ENCODE results near the gene RASSF4.

The RASSF4 gene

GRCh38 chr10:44980309-44981171 is 20.9 kb downstream of the RASSF4 start:
- Mint-ChIP-seq H3K27me3 (no peaks in the 10 kb centered on the region), H3K4me1 (peaks cover 23% of the 10 kb centered on the region), H3K27ac (peak overlapping the region in 1 of 2 donors; percentile 73), H3K4me3 (no peak overlapping the region), H3K9me3 (no peaks in the 10 kb centered on the region)
- ATAC-seq = no peak
- DNase-seq = no peak

DNA sequence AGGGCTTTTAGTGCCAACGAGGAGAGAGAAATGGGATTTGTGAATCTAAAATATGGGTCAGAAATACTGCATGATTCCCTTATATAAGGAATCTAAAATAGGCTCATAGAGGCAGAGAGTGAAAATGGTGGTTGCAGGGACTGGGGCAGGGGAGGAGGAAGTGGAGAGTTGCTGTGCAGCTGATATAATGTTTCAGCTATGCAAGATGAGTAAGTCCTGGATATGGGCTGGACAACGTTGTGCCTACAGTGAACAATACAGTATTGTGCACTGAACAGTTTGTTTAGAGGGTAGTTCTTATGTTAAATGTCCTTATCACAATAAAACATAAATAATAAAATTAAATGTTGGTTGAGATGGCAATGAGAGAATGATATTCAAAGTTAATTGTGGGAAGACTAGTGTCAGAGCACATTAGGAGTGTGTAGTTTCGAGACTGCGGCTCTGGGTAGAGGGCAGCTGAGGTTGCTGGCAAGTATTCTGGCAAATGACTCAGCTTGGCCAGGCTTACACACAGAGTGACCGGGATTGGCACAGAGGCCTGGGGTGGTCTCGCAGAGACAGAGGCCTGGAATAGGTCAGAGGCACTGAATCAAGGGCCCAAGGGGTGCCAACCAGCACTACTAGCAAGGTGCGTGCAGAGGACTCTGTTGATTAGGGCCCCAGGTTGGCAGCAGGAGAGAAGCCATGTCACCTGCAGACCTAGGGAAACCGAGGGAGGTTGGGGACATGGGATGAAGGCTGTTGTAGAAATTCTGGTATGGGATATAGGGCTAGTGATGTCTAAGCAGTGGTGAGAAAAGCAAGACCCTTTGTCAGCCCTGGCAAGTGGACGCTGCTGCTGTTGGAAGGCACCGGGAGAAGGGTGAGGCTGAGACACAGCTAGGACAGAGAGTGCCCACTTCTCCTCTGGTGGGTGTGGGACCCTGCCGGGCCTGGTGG is 21.8 kb downstream of the RASSF4 start:
- Mint-ChIP-seq H3K9me3 (no peaks in the 10 kb centered on the region), H3K4me3 (no peak overlapping the region), H3K27me3 (no peaks in the 10 kb centered on the region), H3K4me1 (peaks cover 18% of the 10 kb centered on the region), H3K27ac (peak overlapping the region in 1 of 2 donors; percentile 73)
- ATAC-seq = no peak
- DNase-seq = no peak

DNA sequence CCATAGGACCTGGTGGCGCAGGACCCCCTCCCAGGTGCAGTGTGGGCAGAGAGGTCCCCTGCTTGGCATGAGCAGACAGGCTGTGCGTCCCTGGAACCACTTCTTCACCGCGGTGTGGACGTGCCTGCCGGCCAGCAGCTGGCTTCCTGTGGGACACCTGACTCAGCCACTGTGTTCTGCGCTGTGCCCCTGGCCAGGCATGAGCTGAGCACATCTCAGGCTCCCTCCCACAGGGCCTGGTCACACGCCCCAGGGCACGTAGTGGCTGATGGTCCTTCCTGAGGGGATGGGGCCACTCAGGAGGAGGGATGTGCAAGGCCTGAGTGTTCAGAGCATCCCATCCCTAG is 22.5 kb downstream of the RASSF4 start:
- Mint-ChIP-seq H3K9me3 (no peaks in the 10 kb centered on the region), H3K4me1 (peaks cover 24% of the 10 kb centered on the region), H3K27me3 (no peaks in the 10 kb centered on the region), H3K27ac (no peak overlapping the region), H3K4me3 (no peak overlapping the region)
- DNase-seq (no peak), ATAC-seq (no peak)

DNA sequence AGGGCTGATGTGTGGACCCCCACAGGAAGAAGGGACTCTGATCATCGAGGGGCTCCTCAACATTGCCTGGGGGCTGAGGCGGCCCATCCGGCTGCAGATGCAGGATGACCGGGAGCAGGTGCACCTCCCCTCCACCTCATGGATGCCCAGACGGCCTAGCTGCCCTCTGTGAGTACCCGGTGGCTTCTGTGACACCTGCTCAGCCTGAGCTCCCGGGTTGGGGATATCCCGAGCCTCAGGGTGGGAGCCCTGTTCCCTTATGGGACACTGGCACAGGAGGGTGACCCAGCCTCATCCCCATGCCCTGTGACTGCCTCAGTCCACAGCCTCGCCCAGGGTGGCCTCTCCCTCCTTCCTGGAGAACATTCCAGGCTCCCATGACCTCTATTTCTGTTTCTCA is 22.9 kb downstream of the RASSF4 start:
- ATAC-seq (no peak), DNase-seq (no peak)
- no peak overlapping the region for H3K27ac Mint-ChIP-seq
- H3K4me3 Mint-ChIP-seq = no peak overlapping the region
- H3K4me1 Mint-ChIP-seq = peaks cover 28% of the 10 kb centered on the region
- H3K27me3 Mint-ChIP-seq = no peaks in the 10 kb centered on the region
- H3K9me3 Mint-ChIP-seq = no peaks in the 10 kb centered on the region

DNA sequence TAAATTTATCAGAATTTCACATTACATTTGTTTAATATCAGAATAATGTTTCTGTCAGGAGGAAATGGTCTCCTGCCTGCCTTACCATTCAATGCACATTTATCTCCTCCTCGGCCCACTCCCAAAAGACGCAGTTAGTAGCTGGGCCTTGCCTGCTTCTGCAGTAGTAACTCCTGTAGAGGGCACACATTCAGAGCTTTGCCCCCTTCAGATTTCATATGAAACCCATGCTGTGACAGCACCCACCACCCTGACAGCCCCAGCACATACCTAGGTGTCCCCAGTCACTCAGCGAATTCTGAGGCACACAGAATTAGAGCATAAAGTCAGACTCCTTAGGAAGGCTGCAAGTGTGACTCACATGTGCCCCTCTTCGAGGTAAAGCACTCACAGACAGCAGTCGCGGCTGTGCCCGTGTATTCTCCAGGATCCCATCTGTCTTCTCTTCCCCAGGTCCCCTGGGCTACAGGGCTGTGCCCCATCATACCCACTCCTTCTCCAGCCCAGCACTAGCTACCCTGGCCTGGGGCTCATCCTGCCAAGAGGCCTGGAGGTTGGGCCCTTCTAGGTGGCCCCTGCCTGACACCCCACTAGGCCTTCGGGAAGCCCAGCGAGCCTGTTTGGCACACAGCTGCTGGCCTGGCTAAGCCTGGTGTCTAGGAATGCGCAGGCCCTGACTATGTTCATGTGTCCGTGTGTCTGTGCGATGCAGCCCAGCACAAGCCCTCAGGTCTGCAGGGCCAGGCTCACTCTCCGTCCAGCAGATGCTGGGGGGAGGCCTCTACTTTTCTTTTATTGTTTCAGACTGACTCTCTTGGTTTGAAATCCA is 23.7 kb downstream of the RASSF4 start:
- ATAC-seq = no peak
- Mint-ChIP-seq H3K4me1 (peaks cover 31% of the 10 kb centered on the region), H3K27me3 (peaks cover under 1% of the 10 kb centered on the region), H3K9me3 (no peaks in the 10 kb centered on the region), H3K4me3 (no peak overlapping the region), H3K27ac (no peak overlapping the region)
- no peak for DNase-seq

DNA sequence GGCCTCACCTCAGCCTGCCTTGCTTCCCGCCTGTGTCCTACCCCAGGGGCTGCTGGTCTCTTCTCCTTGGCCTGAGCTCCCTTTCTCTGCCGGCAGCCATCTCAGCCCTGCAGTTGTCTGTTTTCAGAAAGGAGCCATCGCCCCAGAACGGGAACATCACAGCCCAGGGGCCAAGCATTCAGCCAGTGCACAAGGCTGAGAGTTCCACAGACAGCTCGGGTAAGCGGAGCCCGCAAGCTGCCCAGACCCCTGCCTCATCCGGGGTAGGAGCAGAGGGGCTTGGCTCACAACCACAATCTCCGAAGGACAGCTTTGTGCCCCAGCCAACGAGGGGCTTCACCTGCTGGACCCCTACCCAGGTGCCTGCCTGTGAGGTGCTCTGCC is 24.3 kb downstream of the RASSF4 start:
- DNase-seq (no peak), ATAC-seq (no peak)
- Mint-ChIP-seq H3K27ac (no peak overlapping the region), H3K27me3 (peaks cover 7% of the 10 kb centered on the region), H3K4me3 (no peak overlapping the region), H3K9me3 (no peaks in the 10 kb centered on the region), H3K4me1 (peaks cover 26% of the 10 kb centered on the region)

DNA sequence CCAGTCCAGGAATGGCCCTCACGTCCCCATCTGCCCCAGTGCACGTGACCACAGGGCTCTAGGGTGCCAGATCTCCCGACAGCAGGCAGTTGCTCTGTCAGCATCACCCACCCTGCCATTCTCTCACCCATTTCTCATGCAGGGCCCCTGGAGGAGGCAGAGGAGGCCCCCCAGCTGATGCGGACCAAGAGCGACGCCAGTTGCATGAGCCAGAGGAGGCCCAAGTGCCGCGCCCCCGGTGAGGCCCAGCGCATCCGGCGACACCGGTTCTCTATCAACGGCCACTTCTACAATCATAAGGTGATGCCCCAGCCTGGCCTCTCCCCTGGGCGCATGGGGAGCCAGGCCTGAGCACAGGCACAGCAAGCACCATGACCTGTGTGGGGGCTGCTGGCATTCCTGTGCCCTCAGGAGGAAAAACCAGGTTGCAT is 25.1 kb downstream of the RASSF4 start:
- Mint-ChIP-seq H3K27ac (no peak overlapping the region), H3K4me1 (peaks cover 26% of the 10 kb centered on the region), H3K27me3 (peaks cover 14% of the 10 kb centered on the region), H3K9me3 (no peaks in the 10 kb centered on the region), H3K4me3 (no peak overlapping the region)
- ATAC-seq = no peak
- DNase-seq = no peak

DNA sequence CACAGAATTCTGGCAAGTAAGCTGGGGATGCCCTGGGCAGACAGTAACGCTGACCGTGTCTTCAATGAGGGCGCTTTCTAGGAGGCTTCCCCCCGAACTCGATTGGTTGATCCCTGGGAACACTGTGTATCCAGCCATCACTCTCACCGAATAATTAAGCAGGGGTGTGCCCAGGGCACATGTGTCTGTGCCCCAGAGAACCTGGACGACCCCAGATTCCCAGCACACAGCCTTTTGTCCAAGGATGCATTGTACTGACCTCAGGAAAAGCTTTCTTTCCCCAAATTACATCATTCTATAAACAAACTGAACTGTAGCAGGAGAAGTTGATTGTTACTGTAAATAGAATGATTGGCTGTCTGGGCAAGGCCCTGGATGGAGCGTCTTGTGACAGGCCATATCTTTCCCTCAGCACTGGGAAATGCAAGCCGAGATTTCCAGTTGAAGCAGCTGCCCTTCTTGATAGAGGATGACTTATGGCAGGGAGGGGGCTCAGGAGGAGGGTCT is 25.6 kb downstream of the RASSF4 start:
- peaks cover 18% of the 10 kb centered on the region for H3K27me3 Mint-ChIP-seq
- ATAC-seq (no peak), DNase-seq (no peak)
- H3K4me3 Mint-ChIP-seq = no peak overlapping the region
- no peak overlapping the region for H3K27ac Mint-ChIP-seq
- no peaks in the 10 kb centered on the region for H3K9me3 Mint-ChIP-seq
- H3K4me1 Mint-ChIP-seq = peaks cover 26% of the 10 kb centered on the region

DNA sequence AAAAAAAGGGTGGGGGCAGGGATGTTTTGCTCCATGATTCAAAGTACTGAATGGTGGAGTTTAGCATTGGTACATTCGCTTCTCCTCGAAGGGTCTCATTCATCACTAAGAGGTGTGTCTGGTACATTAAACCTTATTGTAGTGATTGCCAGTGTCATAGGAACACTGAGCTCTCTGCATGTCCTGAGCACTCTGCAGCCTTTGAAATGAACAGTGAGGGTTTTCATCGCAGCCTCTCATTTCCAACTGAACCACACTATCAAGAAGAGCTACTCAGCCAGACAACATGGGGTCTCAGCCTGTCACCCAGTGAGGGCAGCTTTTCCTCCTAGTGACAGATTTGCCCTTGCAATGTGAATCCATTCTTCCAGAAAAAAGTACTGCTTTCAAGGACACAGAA is 26.6 kb downstream of the RASSF4 start:
- H3K27ac Mint-ChIP-seq = peak overlapping the region in 1 of 2 donors; percentile 34
- H3K4me1 Mint-ChIP-seq = peaks cover 26% of the 10 kb centered on the region
- H3K4me3 Mint-ChIP-seq = no peak overlapping the region
- ATAC-seq (no peak), DNase-seq (no peak)
- H3K27me3 Mint-ChIP-seq = peaks cover 22% of the 10 kb centered on the region
- no peaks in the 10 kb centered on the region for H3K9me3 Mint-ChIP-seq

DNA sequence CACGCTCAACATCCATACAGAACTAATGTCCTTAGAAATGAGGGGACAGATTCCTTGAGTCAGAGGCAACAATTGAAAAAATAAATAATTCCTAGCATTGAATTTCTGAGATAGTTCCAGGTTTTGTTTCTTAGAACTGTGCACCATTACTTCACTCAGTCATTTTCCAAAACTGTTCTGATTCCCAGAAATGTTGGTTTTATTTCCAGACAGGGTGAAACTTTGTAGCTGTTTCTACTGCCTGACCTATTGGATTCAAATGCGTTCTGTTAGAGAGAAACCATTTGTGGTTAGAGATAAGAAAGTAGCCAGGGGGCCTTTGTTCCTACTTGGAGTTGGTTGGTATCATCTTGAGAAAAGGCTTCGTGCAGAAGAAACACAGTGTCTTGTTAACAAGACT is 27.1 kb downstream of the RASSF4 start:
- DNase-seq = no peak
- no peak for ATAC-seq
- Mint-ChIP-seq H3K27ac (peak overlapping the region in 1 of 2 donors; percentile 34), H3K4me1 (peaks cover 26% of the 10 kb centered on the region), H3K27me3 (peaks cover 26% of the 10 kb centered on the region), H3K4me3 (no peak overlapping the region), H3K9me3 (no peaks in the 10 kb centered on the region)

DNA sequence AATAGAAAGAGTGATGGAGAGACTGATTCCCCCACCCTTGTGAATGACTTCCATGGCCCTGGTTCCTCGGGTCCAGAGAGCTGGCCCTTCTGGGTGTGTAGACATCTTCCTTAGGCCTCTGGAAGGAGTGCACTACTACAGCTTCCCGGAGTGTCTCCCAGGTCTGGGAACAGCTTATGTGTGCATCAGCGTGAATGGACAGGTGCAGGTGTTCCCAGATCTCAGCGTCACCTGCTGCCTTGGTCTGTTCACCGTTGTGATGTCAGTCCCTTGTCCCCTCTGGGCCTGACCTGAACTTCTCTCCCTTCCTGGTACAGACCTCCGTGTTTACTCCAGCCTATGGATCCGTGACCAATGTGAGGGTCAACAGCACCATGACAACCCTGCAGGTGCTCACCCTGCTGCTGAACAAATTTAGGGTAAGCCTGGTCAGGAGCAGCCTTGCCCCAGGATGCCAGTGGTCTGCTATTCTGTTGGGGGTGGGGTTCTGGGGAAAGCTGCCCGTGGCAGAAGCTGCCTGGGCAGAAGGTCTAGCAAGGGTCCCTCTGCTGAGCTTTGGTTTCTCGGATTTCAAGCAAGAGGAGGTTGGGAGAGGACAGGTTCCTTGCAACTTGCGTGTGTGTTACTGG is 29.5 kb downstream of the RASSF4 start:
- Mint-ChIP-seq H3K4me1 (peaks cover 21% of the 10 kb centered on the region), H3K9me3 (no peaks in the 10 kb centered on the region), H3K4me3 (no peak overlapping the region), H3K27me3 (peaks cover 29% of the 10 kb centered on the region), H3K27ac (no peak overlapping the region)
- DNase-seq (no peak), ATAC-seq (no peak)

DNA sequence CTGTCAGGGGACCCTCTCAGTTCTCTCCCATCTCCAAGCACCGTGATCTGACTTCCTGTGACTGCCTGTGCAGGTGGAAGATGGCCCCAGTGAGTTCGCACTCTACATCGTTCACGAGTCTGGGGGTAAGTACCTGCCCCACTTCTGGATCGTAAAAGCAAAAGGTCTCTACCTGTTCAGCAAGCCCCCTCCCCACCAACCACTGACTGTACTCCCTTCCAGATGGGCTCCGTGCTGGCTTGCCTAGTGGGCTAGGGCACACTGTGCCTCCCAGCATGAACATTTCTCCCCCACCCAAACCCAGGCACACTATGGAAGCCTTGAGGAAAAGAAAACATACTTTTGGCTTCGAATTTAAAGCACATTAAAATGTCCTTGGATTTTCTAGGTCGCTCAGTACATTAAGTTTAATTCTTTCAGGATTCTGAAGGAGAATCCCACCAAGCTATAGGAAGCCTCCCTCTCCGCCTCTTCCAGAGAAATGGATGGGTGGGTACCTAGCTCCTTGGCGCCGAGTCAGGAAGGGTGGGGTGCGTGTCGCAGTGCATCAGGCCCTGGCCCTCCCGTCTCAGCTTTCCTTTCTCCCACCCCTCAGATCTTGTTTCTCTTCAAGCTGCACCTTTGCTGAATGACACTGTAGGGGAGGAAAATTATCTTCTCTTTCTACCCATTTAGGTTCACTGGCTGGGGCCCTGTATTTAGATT is 30.1 kb downstream of the RASSF4 start:
- ATAC-seq (no peak), DNase-seq (peak in 1 of 2 donors; percentile 6)
- Mint-ChIP-seq H3K4me3 (no peak overlapping the region), H3K27ac (no peak overlapping the region), H3K27me3 (peaks cover 29% of the 10 kb centered on the region), H3K9me3 (no peaks in the 10 kb centered on the region), H3K4me1 (peaks cover 28% of the 10 kb centered on the region)

- no peak for ATAC-seq
- no peak overlapping the region for H3K27ac Mint-ChIP-seq
Observed at GRCh38 chr10:44990302-44990655, 30.7 kb downstream of the RASSF4 start.

DNA sequence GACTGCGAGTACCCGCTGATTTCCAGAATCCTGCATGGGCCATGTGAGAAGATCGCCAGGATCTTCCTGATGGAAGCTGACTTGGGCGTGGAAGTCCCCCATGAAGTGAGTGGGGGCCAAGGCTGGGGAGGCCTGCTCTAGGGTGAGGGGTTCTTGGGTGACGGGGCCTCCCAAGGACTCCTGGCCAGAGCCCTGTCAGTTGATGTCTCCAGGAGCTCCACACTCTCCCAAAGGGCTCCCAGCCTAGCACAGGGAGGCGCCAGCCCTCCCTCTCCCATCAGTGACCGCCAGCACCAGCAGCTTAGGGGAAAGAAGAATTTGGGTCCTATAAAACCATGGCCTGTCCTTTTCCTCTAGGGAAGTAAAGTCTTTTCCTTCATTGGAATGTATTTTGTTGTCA is 31.4 kb downstream of the RASSF4 start:
- Mint-ChIP-seq H3K27me3 (peaks cover 29% of the 10 kb centered on the region), H3K4me1 (peaks cover 40% of the 10 kb centered on the region), H3K27ac (no peak overlapping the region), H3K9me3 (no peaks in the 10 kb centered on the region), H3K4me3 (no peak overlapping the region)
- ATAC-seq (no peak), DNase-seq (no peak)

More at GRCh38 chr10:44990302-44990655, 30.7 kb downstream of the RASSF4 start:
- Mint-ChIP-seq H3K9me3 (no peaks in the 10 kb centered on the region), H3K4me1 (peaks cover 33% of the 10 kb centered on the region), H3K27me3 (peaks cover 29% of the 10 kb centered on the region), H3K4me3 (no peak overlapping the region)
- peak in 1 of 2 donors; percentile 4 for DNase-seq

All from stimulated activated naive CD8-positive, alpha-beta T cell treated with anti-CD3 and anti-CD28 coated beads, Interleukin-15, amount 100 ng/mL, for 72 hours (primary cell).